Lower lobe of right lung (tissue), 2 donors: ENCODE results near the gene RBCK1. TPM values are rescaled to one million over a fixed set of nuclear protein-coding genes. Genes with fewer than 3 reads are reported as not detected.

Source experiments
- ATAC-seq, 2 donors: fragments of 200-7000 bp; cut with Tn5 transposase; one replicate each; pipeline ENCODE4 v1.9.1; 2020 to 2022; ENCODE audit warnings: mild to moderate bottlenecking in 2 of 2, moderate library complexity in 2 of 2
- DNase-seq: peaks from one replicate; pipeline ENCODE4 v3.0.0-alpha.2; 2020
- H3K27ac ChIP-seq: fragments of 200-600 bp; one replicate; pipeline ENCODE4 v1.8.0; 2022
- H3K27me3 ChIP-seq: fragments of 200-600 bp; one replicate; pipeline ENCODE4 v1.8.0; 2022; ENCODE audit warnings: low read depth
- H3K36me3 ChIP-seq: fragments of 200-600 bp; one replicate; pipeline ENCODE4 v1.8.0; 2022; ENCODE audit warnings: mild to moderate bottlenecking
- H3K4me1 ChIP-seq: fragments of 200-600 bp; one replicate; pipeline ENCODE4 v1.8.0; 2022
- H3K4me3 ChIP-seq: fragments of 200-600 bp; one replicate; pipeline ENCODE4 v1.8.0; 2022; ENCODE audit warnings: mild to moderate bottlenecking
- H3K9me3 ChIP-seq: fragments of 200-600 bp; one replicate; pipeline ENCODE4 v1.8.0; 2022
- CTCF ChIP-seq: fragments of 200-600 bp; IDR thresholded peaks from one replicate; pipeline ENCODE4 v1.8.0; 2022; ENCODE audit warnings: antibody characterized with exemption, mild to moderate bottlenecking
- intact Hi-C: fragments of 100-400 bp; cut with DNase I; formaldehyde crosslinking; loops from one replicate; pipeline ENCODE4 v1.11.0; 2022
- total RNA-seq: library from RNA; stranded (reverse); fragmentation: NEBNext Ultra II Directional; extraction: Animal tissue kit (Norgen Biotek cat#: 25700); gene quantifications from one replicate; pipeline ENCODE4 v1.2.1, GENCODE V29; 2021
- donor health status: DM: no; HTN: yes; CAD: no; lungs with severe emphysema.

The RBCK1 gene
- total RNA-seq, 1 donor from 2014 or later: 95.7 TPM

- Histone ChIP-seq H3K4me1 (no peaks in the 10 kb centered on the region), H3K27me3 (no peaks in the 10 kb centered on the region), H3K9me3 (no peaks in the 10 kb centered on the region), H3K36me3 (peaks cover 27% of the 10 kb centered on the region), H3K27ac (no peak overlapping the region), H3K4me3 (no peak overlapping the region)
- no peak for DNase-seq
- intact Hi-C loops: loop anchor here (10.0 kb wide), 1 partner anchor 46 kb away; no protein-coding TSS in a partner anchor
- ATAC-seq: no peak
- no peak for TF ChIP-seq CTCF
These were observed 7.4 kb upstream of the RBCK1 start for GRCh38 chr20:400454-401275.

- Histone ChIP-seq H3K9me3 (no peaks in the 10 kb centered on the region), H3K4me3 (no peak overlapping the region), H3K27ac (no peak overlapping the region), H3K4me1 (peaks cover 2% of the 10 kb centered on the region), H3K36me3 (peaks cover 15% of the 10 kb centered on the region), H3K27me3 (no peaks in the 10 kb centered on the region)
- intact Hi-C loops: loop anchor here (10.0 kb wide), 1 partner anchor 47 kb away; no protein-coding TSS in a partner anchor
- no peak for ATAC-seq
- no peak for DNase-seq
- no peak for TF ChIP-seq CTCF
These were observed 6.2 kb upstream of the RBCK1 start for GRCh38 chr20:401682-402495.

GRCh38 chr20:402496-402885 is 5.6 kb upstream of the RBCK1 start:
- intact Hi-C loops: loop anchor here (10.0 kb wide), 1 partner anchor 48 kb away; no protein-coding TSS in a partner anchor
- Histone ChIP-seq H3K9me3 (no peaks in the 10 kb centered on the region), H3K4me3 (no peak overlapping the region), H3K36me3 (peaks cover 9% of the 10 kb centered on the region), H3K4me1 (peaks cover 8% of the 10 kb centered on the region), H3K27me3 (no peaks in the 10 kb centered on the region), H3K27ac (no peak overlapping the region)
- no peak for TF ChIP-seq CTCF
- DNase-seq: no peak
- ATAC-seq: no peak

GRCh38 chr20:402898-403581 is 5.1 kb upstream of the RBCK1 start:
- DNase-seq (no peak), ATAC-seq (no peak)
- Histone ChIP-seq H3K27ac (no peak overlapping the region), H3K36me3 (peaks cover 3% of the 10 kb centered on the region), H3K27me3 (no peaks in the 10 kb centered on the region), H3K4me1 (peaks cover 8% of the 10 kb centered on the region), H3K9me3 (no peaks in the 10 kb centered on the region), H3K4me3 (no peak overlapping the region)
- intact Hi-C loops: loop anchor here (10.0 kb wide), 1 partner anchor 48 kb away; no protein-coding TSS in a partner anchor
- TF ChIP-seq CTCF: no peak

- H3K27me3 ChIP-seq: no peaks in the 10 kb centered on the region
- ATAC-seq (no peak), DNase-seq (no peak)
- H3K4me1 ChIP-seq: peaks cover 8% of the 10 kb centered on the region
- no peak for TF ChIP-seq CTCF
- no peaks in the 10 kb centered on the region for H3K36me3 ChIP-seq
- no peaks in the 10 kb centered on the region for H3K9me3 ChIP-seq
- intact Hi-C loops: loop anchor here (10.0 kb wide), 1 partner anchor 49 kb away; no protein-coding TSS in a partner anchor
- H3K4me3 ChIP-seq: no peak overlapping the region
- no peak overlapping the region for H3K27ac ChIP-seq
These were observed 4.5 kb upstream of the RBCK1 start for GRCh38 chr20:403582-403957.
